H9 (cell line): ENCODE results near the gene OR10A3. TPM values are rescaled to one million over a fixed set of nuclear protein-coding genes. Genes with fewer than 3 reads are reported as not detected.

Source experiments
- DNase-seq: peaks from one replicate; pipeline ENCODE4 v3.0.0-alpha.2; 2017
- H2AFZ ChIP-seq: one replicate; pipeline ENCODE4 v1.6.1; 2013; ENCODE audit warnings: mild to moderate bottlenecking, low read length, control low read depth, moderate library complexity
- H2AK5ac ChIP-seq: 2 replicates; pipeline ENCODE4 v1.6.1; 2013; ENCODE audit warnings: low read length, control low read depth, mixed read lengths; ENCODE audit not compliant: insufficient read length
- H2BK120ac ChIP-seq: one replicate; pipeline ENCODE4 v1.6.1; 2013; ENCODE audit warnings: low read depth, mild to moderate bottlenecking, low read length, control low read depth, inconsistent platforms; ENCODE audit not compliant: poor library complexity, severe bottlenecking
- H2BK12ac ChIP-seq: 2 replicates; pipeline ENCODE4 v1.6.1; 2013; ENCODE audit warnings: low read length, control low read depth, mixed read lengths, low read depth; ENCODE audit not compliant: insufficient read length
- H2BK15ac ChIP-seq: 2 replicates; pipeline ENCODE4 v1.6.1; 2013; ENCODE audit warnings: low read depth, low read length, control low read depth
- H2BK20ac ChIP-seq: one replicate; pipeline ENCODE4 v1.6.1; 2013; ENCODE audit warnings: low read depth, mild to moderate bottlenecking, low read length, control low read depth, inconsistent platforms; ENCODE audit not compliant: poor library complexity, severe bottlenecking
- H2BK5ac ChIP-seq: 2 replicates; pipeline ENCODE4 v1.6.1; 2013; ENCODE audit warnings: low read length, control low read depth, mixed read lengths; ENCODE audit not compliant: insufficient read length
- H3K14ac ChIP-seq: 2 replicates; pipeline ENCODE4 v1.6.1; 2013; ENCODE audit warnings: low read length, control low read depth; ENCODE audit not compliant: insufficient read depth
- H3K18ac ChIP-seq: 2 replicates; pipeline ENCODE4 v1.6.1; 2013; ENCODE audit warnings: low read depth, mild to moderate bottlenecking, mixed read lengths, low read length, control low read depth; ENCODE audit not compliant: insufficient read length
- H3K23ac ChIP-seq: 2 replicates; pipeline ENCODE4 v1.6.1; 2013; ENCODE audit warnings: low read length, control low read depth, mixed read lengths, low read depth; ENCODE audit not compliant: insufficient read length
- H3K23me2 ChIP-seq: 2 replicates; pipeline ENCODE4 v1.6.1; 2013; ENCODE audit warnings: low read depth, mild to moderate bottlenecking, mixed read lengths, low read length, control low read depth; ENCODE audit not compliant: insufficient read length, poor library complexity, severe bottlenecking
- H3K27ac ChIP-seq: 2 replicates; pipeline ENCODE4 v1.5.1; 2013; ENCODE audit warnings: low read length, control low read depth, mixed read lengths, low read depth; ENCODE audit not compliant: insufficient read length
- H3K27me3 ChIP-seq: 2 replicates; pipeline ENCODE4 v1.6.1; 2013; ENCODE audit warnings: low read length, control low read depth, inconsistent platforms; ENCODE audit not compliant: insufficient read depth
- H3K4ac ChIP-seq: 2 replicates; pipeline ENCODE4 v1.6.1; 2013; ENCODE audit warnings: low read depth, mild to moderate bottlenecking, control low read depth, inconsistent platforms, low read length, moderate library complexity
- H3K4me1 ChIP-seq: 2 replicates; pipeline ENCODE4 v1.6.1; 2013; ENCODE audit warnings: low read length, control low read depth, inconsistent platforms; ENCODE audit not compliant: insufficient read depth
- H3K4me2 ChIP-seq: 2 replicates; pipeline ENCODE4 v1.6.1; 2013; ENCODE audit warnings: low read length, control low read depth, mixed read lengths; ENCODE audit not compliant: insufficient read length, insufficient read depth
- H3K56ac ChIP-seq: 2 replicates; pipeline ENCODE4 v1.6.1; 2013; ENCODE audit warnings: low read depth, mild to moderate bottlenecking, mixed read lengths, low read length, control low read depth; ENCODE audit not compliant: insufficient read length
- H3K79me1 ChIP-seq: 2 replicates; pipeline ENCODE4 v1.6.1; 2013; ENCODE audit warnings: low read depth, mild to moderate bottlenecking, moderate library complexity, low read length, control low read depth, inconsistent platforms; ENCODE audit not compliant: insufficient read depth, poor library complexity, severe bottlenecking
- H3K79me2 ChIP-seq: 2 replicates; pipeline ENCODE4 v1.6.1; 2013; ENCODE audit warnings: low read length, control low read depth, inconsistent platforms; ENCODE audit not compliant: insufficient read depth
- H3K9ac ChIP-seq: 2 replicates; pipeline ENCODE4 v1.6.1; 2013; ENCODE audit warnings: low read length, control low read depth, mixed read lengths; ENCODE audit not compliant: insufficient read length; ENCODE audit errors: extremely low read depth
- H3K9me3 ChIP-seq: one replicate; pipeline ENCODE4 v1.6.1; 2013; ENCODE audit warnings: low read depth, low read length, inconsistent platforms; ENCODE audit not compliant: control insufficient read depth
- H3T11ph ChIP-seq: one replicate; pipeline ENCODE4 v1.6.1; 2013; ENCODE audit warnings: mild to moderate bottlenecking, low read length, control low read depth, inconsistent platforms
- H4K20me1 ChIP-seq: one replicate; pipeline ENCODE4 v1.6.1; 2013; ENCODE audit not compliant: control insufficient read depth, insufficient read length, insufficient read depth
- H4K5ac ChIP-seq: 2 replicates; pipeline ENCODE4 v1.6.1; 2013; ENCODE audit warnings: low read depth, mild to moderate bottlenecking, mixed read lengths, low read length, control low read depth; ENCODE audit not compliant: insufficient read length
- H4K8ac ChIP-seq: replicated peaks from 2 replicates; pipeline ENCODE4 v1.6.1; 2013; ENCODE audit warnings: low read length, control low read depth, mixed read lengths, low read depth; ENCODE audit not compliant: insufficient read length
- H4K91ac ChIP-seq: 2 replicates; pipeline ENCODE4 v1.6.1; 2013; ENCODE audit warnings: low read depth, mild to moderate bottlenecking, moderate library complexity, mixed read lengths, low read length, control low read depth; ENCODE audit not compliant: insufficient read length
- H3K27ac Mint-ChIP-seq, 3 experiments: 2 replicates in 2 of 3; 3 replicates in 1 of 3; pipeline ENCODE4 v1.8.0; 2020 to 2021; ENCODE audit warnings: mixed read lengths in 3 of 3, mild to moderate bottlenecking in 1 of 3, moderate library complexity in 1 of 3
- H3K27me3 Mint-ChIP-seq: 2 replicates; pipeline ENCODE4 v1.8.0; 2021; ENCODE audit warnings: low read depth, mild to moderate bottlenecking, moderate library complexity, mixed read lengths
- H3K36me3 Mint-ChIP-seq, 3 experiments: 2 replicates in 2 of 3; 3 replicates in 1 of 3; pipeline ENCODE4 v1.8.0; 2020 to 2021; ENCODE audit warnings: low read depth in 3 of 3, mixed read lengths in 3 of 3; ENCODE audit not compliant: insufficient read depth in 1 of 3
- H3K4me1 Mint-ChIP-seq, 2 experiments: 2 replicates each; pipeline ENCODE4 v1.8.0; 2020; ENCODE audit warnings: mixed read lengths in 2 of 2
- H3K4me3 Mint-ChIP-seq, 2 experiments: 2 replicates in 1 of 2; 3 replicates in 1 of 2; pipeline ENCODE4 v1.8.0; 2020 to 2021; ENCODE audit warnings: mild to moderate bottlenecking in 2 of 2, mixed read lengths in 2 of 2, moderate library complexity in 1 of 2
- H3K9me3 Mint-ChIP-seq, 2 experiments: 2 replicates in 1 of 2; 3 replicates in 1 of 2; pipeline ENCODE4 v1.8.0; 2020; ENCODE audit warnings: mild to moderate bottlenecking in 2 of 2, mixed read lengths in 2 of 2, moderate library complexity in 1 of 2
- WGBS: extraction: QIAGEN DNeasy Blood & Tissue Kit; methylation state at CpG from one replicate; pipeline ENCODE4 v1.1.7; 2013; ENCODE audit warnings: missing lambda C conversion rate, low lambda C conversion rate, mixed read lengths; ENCODE audit not compliant: insufficient read length; ENCODE audit errors: extremely low coverage; 5-methylcytosine and 5-hydroxymethylcytosine counted together
- total RNA-seq: library from RNA; stranded (reverse); gene quantifications from 2 replicates; pipeline ENCODE4 v1.2.1, GENCODE V29; 2021
- TF ChIP-seq, protein P1 (sequence below): fragments of 200-600 bp; sonication (generic); conservative IDR thresholded peaks from 3 replicates; pipeline ENCODE4 v1.8.0; 2021; ENCODE audit warnings: antibody characterized with exemption, mild to moderate bottlenecking

OR10A3 gene
- total RNA-seq, 1 experiment from 2014 or later = not detected

GRCh38 chr11:7965386-7965785 lies 23.9 kb upstream of the OR10A3 start, which contains the start of gene NLRP10:
Gene NLRP10, minus strand, starts transcription at chr11:7965447. Its CDS starts 1,952 bp downstream, at chr11:7963495.
- no peak within 1 kb of the TSS for H3K23ac ChIP-seq
- no peak within 1 kb of the TSS for H2AK5ac ChIP-seq
- Mint-ChIP-seq H3K9me3 (peaks cover 0 to 2% of the 10 kb centered on the region in 2 experiments; a peak in 3 of 5 replicates), H3K27ac (no peak within 1 kb of the TSS; a peak in 1 of 7 replicates), H3K36me3 (peaks cover 0 to 1% (median 0%) of the 10 kb centered on the region in 3 experiments; a peak in 1 of 7 replicates), H3K27me3 (0 out of 2 replicates have a peak, but pooled peaks cover 3% of the 10 kb centered on the region), H3K4me3 (no peak within 1 kb of the TSS), H3K4me1 (peaks cover 35 to 43% of the 10 kb centered on the region in 2 experiments)
- H3K4me2 ChIP-seq = no peak within 1 kb of the TSS
- H3K9me3 ChIP-seq = no peaks in the 10 kb centered on the region
- TF ChIP-seq, protein P1, sequence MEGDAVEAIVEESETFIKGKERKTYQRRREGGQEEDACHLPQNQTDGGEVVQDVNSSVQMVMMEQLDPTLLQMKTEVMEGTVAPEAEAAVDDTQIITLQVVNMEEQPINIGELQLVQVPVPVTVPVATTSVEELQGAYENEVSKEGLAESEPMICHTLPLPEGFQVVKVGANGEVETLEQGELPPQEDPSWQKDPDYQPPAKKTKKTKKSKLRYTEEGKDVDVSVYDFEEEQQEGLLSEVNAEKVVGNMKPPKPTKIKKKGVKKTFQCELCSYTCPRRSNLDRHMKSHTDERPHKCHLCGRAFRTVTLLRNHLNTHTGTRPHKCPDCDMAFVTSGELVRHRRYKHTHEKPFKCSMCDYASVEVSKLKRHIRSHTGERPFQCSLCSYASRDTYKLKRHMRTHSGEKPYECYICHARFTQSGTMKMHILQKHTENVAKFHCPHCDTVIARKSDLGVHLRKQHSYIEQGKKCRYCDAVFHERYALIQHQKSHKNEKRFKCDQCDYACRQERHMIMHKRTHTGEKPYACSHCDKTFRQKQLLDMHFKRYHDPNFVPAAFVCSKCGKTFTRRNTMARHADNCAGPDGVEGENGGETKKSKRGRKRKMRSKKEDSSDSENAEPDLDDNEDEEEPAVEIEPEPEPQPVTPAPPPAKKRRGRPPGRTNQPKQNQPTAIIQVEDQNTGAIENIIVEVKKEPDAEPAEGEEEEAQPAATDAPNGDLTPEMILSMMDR = no peak
- no peaks in the 10 kb centered on the region for H3K23me2 ChIP-seq
- no CpG with 5 or more reads among the region's 1 CpG for WGBS
- no peak within 1 kb of the TSS for H3K18ac ChIP-seq
- no peaks in the 10 kb centered on the region for H4K20me1 ChIP-seq
- no peak within 1 kb of the TSS for H3T11ph ChIP-seq
- H2BK20ac ChIP-seq = no peak within 1 kb of the TSS
- H3K79me1 ChIP-seq = no peaks in the 10 kb centered on the region
- peaks cover 2% of the 10 kb centered on the region; the same call in 1 of the 2 replicates for H3K4me1 ChIP-seq
- H2AFZ ChIP-seq = no peak within 1 kb of the TSS
- no peak within 1 kb of the TSS for H3K14ac ChIP-seq
- no peaks in the 10 kb centered on the region for H3K79me2 ChIP-seq
- no peak within 1 kb of the TSS for H2BK12ac ChIP-seq
- no peak within 1 kb of the TSS for H4K91ac ChIP-seq
- no peak within 1 kb of the TSS for H4K8ac ChIP-seq
- H2BK120ac ChIP-seq = no peak within 1 kb of the TSS
- no peak within 1 kb of the TSS for H3K4ac ChIP-seq
- H3K27ac ChIP-seq = no peak within 1 kb of the TSS
- H2BK15ac ChIP-seq = no peak within 1 kb of the TSS
- no peaks in the 10 kb centered on the region for H3K27me3 ChIP-seq
- no peak for DNase-seq
- no peak within 1 kb of the TSS for H3K9ac ChIP-seq
- H4K5ac ChIP-seq = no peak within 1 kb of the TSS
- no peak within 1 kb of the TSS for H2BK5ac ChIP-seq
- H3K56ac ChIP-seq = no peak within 1 kb of the TSS
